ENCODE data around the gene ID2.
A peak's percentile ranks its signal among the peaks of the same experiment; 100 is the strongest.
"Not testable (repeated sequence)": the region's sequence is repeated elsewhere in the genome, so short reads cannot be mapped to it uniquely, and the experiment has no call there.

ID2 gene

DNA sequence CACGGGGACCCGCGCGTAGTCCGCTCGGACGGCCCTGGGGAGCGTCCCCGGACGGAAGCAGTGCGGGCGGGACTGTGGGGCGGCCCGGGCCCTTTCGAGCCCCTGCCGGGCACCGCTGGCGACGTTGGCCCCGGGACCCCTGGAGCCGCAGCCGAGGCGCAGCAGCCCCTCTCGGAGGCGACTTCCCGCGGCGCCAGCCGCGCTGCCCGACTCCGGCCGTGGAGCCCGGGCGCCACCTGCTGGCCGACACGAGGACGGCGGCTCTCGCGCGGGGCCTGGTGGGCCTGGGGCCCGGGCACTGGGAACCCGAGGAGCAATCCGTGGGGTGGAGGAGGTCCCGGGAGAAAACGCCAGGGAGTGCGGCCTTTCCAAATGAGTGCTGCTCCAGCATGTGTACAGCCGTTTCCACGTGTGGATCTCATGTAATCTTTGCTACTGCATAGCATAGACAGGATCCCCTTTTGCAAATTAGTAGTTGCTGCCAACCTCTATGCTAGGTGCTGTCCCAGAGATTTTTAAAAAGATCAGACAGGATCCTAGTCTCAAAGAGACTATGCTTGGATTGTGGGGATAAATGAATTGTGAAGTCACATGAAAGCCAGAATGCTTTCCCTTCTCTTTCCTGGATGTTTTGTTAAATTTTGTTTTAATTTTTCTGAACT, 4.0 kb downstream of the ID2 start:
- DNase-seq, result peak; percentile 80

DNA sequence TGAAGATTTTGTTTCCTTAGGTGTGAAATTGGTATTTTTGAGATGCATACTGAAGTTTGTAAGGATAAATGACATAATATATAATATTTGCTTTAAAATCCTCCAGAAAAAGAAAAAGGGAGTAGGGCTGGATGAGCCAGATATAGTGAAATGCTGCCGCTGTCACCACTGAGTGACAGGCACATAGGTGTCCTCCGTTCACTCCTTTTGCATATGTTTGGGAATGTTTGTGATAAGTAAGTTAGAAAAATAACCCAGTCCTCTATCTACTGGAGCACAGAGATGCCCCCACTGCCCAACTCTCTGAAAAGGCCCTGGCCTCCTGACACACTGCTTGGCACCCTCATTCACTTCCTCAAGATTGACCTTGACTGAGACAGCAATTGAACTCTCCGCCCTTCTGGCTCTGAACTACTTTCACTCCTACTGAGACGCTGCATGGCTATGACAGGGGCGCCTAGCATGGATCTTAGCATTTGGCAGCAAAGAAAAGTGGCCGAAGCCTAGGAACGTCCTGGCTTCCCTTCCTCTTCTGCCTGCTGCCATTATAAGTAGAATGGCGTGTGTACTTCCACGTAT, 10.1 kb downstream of the ID2 start:
- no peak for DNase-seq

DNA sequence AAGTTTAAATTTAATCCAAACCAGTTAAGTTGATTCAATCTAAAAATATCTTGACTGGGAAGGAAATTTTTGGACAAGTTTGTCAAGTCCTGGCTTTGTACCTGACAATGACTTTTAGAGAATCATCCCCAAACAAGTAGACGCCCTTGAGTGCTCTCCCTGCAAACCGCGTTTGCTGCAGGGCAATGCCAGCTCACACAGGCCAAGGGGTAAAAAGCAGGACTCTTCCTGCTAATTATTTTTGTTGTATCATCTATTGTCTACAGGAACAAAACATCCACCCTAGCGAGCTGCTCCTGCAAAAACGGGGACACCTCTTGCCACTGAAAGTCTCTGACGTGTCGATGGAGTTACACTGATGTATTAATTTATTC, 10.9 kb downstream of the ID2 start:
- no peak for DNase-seq

DNA sequence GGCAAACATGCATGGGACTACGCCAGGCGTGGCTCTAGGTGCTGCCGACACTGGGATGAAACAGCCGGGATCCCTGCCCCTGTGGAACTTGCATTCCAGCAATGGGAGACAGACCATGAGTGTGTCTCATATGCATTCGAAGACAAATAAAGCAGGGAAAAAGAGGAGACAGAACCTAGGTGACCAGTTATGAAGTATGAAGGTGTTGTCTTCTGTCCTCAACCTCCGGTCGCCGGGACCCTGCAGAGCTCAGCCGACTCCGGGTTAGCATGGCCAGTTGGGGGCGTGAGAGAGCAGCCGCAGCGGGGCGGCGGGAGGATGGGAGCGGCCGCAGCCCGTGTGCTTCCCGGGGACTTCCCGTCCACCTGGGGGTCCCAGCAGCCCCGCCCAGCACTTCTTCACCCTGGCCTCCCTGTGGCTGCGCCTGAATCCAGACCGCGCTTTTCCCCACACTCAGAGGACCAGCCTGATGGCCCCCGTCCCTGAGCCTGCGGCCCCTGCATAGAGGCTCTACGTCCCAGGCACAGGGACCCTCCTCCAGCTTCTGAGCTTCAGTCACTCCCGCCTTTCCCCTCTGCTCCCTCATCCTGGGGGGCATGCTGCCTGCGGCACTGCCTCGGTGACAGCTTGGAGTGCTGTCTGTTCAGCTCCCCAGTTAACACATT, 11.4 kb downstream of the ID2 start:
- peak; percentile 19 for DNase-seq

- DNase-seq, result no peak
Measured at GRCh38 chr2:8694737-8695136, 12.9 kb downstream of the ID2 start.

DNA sequence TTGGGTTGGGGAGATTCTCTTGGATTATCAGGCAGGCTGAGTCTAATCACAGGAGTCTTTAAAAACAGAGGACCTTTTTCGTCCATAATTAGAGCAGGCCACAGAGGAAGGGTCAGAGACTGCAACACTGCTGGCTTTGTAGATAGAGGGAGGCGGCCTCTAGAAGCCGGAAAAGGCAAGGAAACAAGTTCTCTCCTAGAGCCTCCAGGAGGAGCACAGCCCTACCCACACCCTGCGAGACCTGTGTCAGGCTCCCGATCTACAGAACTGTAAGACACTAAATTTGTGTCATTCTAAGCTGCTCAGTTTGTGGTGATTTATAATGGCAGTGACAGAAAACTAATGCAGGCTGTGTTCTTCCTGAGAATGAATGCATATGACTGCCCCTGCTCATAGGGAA, 15.3 kb downstream of the ID2 start:
- DNase-seq, result no peak

DNA sequence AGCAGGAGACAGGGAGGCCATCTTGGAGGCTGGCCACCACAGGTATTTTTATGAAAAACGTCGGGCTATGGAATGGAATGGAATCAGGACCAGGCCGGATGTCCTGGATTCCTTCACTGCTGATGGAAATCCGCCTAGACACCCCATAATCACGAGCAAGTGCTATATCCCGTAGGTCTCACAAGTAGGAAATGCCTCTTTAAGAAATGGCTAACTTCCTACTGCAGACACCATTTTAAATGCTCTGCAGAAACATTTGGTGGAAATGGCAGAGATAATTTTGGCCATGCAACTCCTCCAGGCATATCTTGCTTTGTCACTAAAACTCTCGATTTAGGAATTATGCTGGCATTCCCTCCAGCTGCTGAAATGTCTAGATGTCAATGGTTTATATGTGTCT, 18.0 kb downstream of the ID2 start:
- no peak for DNase-seq

DNA sequence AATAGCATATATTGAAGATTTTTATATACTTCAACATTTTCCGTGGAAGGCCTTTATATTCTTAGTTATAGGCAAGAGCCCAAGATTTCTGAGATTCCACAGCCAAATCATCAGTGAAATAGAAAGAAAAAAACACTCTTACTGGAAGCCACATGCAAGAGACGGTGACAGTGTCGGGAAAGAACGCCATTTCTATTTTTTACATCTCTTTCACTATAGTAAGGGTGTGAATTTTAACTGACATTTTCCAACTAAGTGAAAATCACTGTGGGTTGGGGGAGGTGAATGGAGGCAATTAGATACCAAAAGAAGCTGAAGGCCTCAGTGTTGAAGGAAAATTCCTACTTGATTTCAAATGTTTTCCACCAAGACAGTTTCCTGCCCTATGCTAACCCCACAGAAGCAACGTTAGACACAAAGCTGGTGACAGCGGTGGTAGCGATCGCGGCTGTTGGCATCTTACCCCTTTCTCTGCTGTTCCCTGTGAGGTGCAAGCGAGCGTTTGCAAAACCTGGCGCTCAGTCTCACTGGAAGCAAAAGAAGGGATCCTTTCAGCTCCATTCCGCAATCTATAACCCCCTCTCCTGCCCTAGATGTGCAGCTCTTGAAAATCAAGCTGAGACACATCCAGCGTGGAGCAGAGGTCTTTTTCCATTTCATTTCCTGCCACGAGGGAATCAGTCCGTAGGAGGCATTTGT, 20.0 kb downstream of the ID2 start:
- DNase-seq, result no peak

GRCh38 chr2:8704906-8705305, 23.1 kb downstream of the ID2 start:
- no peak for DNase-seq

- no peak for DNase-seq
Measured at GRCh38 chr2:8709611-8710010, 27.8 kb downstream of the ID2 start.

DNA sequence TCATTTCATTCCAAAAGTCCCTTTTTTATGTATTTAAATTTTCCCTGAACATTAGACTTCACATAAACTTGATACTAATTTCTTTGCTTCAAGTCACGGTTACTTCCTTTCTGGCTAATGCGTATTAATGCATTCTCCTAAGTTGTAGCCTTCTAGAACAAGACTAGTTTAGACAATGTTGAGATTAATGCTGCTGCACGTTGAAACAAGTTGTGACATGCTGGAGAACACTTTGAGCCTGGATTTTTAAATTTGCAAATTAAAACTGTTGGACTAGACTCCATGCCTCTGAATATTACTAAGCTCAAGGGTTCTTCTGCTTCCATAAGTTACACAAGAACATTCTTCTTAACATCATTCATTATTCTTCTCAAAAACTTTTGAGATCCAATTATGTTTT, 29.1 kb downstream of the ID2 start:
- no peak for DNase-seq

GRCh38 chr2:8714283-8714682, 32.4 kb downstream of the ID2 start:
- no peak for DNase-seq

- no peak for DNase-seq
Measured at GRCh38 chr2:8714971-8715370, 33.1 kb downstream of the ID2 start.

- DNase-seq, result no peak
Measured at GRCh38 chr2:8719528-8719927, 37.7 kb downstream of the ID2 start.

- no peak for DNase-seq
Measured at GRCh38 chr2:8720741-8721140, 38.9 kb downstream of the ID2 start.

- DNase-seq, result no peak
Measured at GRCh38 chr2:8721410-8721809, 39.6 kb downstream of the ID2 start.

DNA sequence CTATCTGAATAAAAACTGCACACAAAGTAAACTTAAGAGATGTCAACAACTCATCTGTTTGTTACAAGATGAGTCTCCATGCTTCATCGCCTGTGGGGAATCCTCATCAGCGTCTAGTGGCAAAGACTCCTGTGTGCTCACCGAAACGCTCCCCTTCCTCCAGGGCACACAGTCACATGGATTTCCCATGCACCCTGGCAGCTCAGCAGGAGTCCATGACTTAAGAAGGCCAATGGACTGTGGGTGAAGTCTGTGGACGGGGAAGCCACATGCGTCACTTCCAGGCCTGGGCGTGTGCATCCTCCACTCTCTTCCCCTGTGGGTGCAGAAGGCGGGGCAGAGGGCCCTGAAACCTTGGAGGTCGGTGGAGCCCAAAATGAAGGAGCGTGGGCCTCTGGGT, 41.1 kb downstream of the ID2 start:
- DNase-seq, result no peak

DNA sequence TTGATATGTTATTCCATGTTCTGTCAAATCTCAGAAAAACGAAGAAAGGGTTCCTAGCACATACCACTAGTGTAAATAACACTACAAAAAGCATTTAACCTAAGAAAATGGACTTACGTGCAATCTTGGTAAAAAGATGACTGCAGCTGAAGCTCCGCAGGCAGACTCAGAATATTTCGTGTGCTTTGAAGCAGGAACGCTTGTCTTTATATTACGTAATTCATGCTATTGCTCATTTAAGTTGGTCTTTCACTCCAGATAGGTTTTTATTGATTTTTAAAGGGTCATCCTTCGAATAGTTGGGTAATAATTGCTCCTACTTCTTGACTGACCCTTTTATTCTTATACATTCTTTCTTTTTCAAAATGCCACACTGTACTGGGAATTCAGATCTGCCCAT, 44.0 kb downstream of the ID2 start:
- no peak for DNase-seq

- DNase-seq, result no peak
Measured at GRCh38 chr2:8728305-8729015, 46.6 kb downstream of the ID2 start.

GRCh38 chr2:8729101-8729500, 47.2 kb downstream of the ID2 start:
- not testable (repeated sequence) for DNase-seq

- DNase-seq, result no peak
Measured at GRCh38 chr2:8729939-8730338, 48.1 kb downstream of the ID2 start.

GRCh38 chr2:8732601-8733000, 50.7 kb downstream of the ID2 start:
- no peak for DNase-seq
